Activated CD4-positive, alpha-beta T cell treated with anti-CD3 and anti-CD28 coated beads, Interleukin-2, amount 10 ng/mL, durations not matched to agents 7 days and 5 days (primary cell): ENCODE results near the gene MYO16. TPM values are rescaled to one million over a fixed set of nuclear protein-coding genes. Genes with fewer than 3 reads are reported as not detected.

ENCODE experiments used
- CTCF ChIA-PET: fragments of 350-600 bp; sonication (Branson Sonifier 250); formaldehyde crosslinking; loops from one replicate; lab custom pipeline; 2021; ENCODE audit warnings: antibody characterized with exemption; lab: Charles Lee
- POLR2A ChIA-PET: fragments of 350-600 bp; sonication (Branson Sonifier 250); formaldehyde crosslinking; loops from one replicate; lab custom pipeline; 2021; ENCODE audit warnings: antibody characterized with exemption; lab: Charles Lee
- DNase-seq: peaks from one replicate; pipeline ENCODE4 v3.0.0-alpha.2; 2020
- H3K27ac Mint-ChIP-seq: one replicate; pipeline ENCODE4 v1.8.0; 2021; ENCODE audit warnings: mild to moderate bottlenecking, moderate library complexity, mixed read lengths
- H3K27me3 Mint-ChIP-seq: one replicate; pipeline ENCODE4 v1.8.0; 2021; ENCODE audit warnings: mixed read lengths
- H3K36me3 Mint-ChIP-seq: one replicate; pipeline ENCODE4 v1.8.0; 2021; ENCODE audit warnings: low read depth, mixed read lengths
- H3K4me1 Mint-ChIP-seq: one replicate; pipeline ENCODE4 v1.8.0; 2021; ENCODE audit warnings: mixed read lengths
- H3K4me3 Mint-ChIP-seq: one replicate; pipeline ENCODE4 v1.8.0; 2021; ENCODE audit warnings: mild to moderate bottlenecking, moderate library complexity, mixed read lengths
- H3K9me3 Mint-ChIP-seq: one replicate; pipeline ENCODE4 v1.8.0; 2021; ENCODE audit warnings: mixed read lengths
- total RNA-seq, 2 experiments: library from RNA; stranded (reverse); gene quantifications; one replicate each; pipeline ENCODE4 v1.2.3, GENCODE V29; 2021

The MYO16 gene
- total RNA-seq, 2 experiments from 2014 or later = not detected

- Mint-ChIP-seq H3K27ac (no peak overlapping the region), H3K4me1 (no peaks in the 10 kb centered on the region), H3K4me3 (no peak overlapping the region), H3K9me3 (no peaks in the 10 kb centered on the region), H3K27me3 (no peaks in the 10 kb centered on the region), H3K36me3 (no peaks in the 10 kb centered on the region)
- CTCF ChIA-PET = no interaction called here
- POLR2A ChIA-PET = no interaction called here
- no peak for DNase-seq
These were observed 82.0 kb downstream of the MYO16 start for GRCh38 chr13:108711386-108711785.

GRCh38 chr13:108725471-108725870, 96.1 kb downstream of the MYO16 start:
- no peak overlapping the region for H3K27ac Mint-ChIP-seq
- CTCF ChIA-PET = no interaction called here

GRCh38 chr13:108728370-108728769, 99.0 kb downstream of the MYO16 start:
- no peak overlapping the region for H3K4me3 Mint-ChIP-seq
- CTCF ChIA-PET = no interaction called here

More at GRCh38 chr13:108725471-108725870, 96.1 kb downstream of the MYO16 start:
- no peaks in the 10 kb centered on the region for H3K27me3 Mint-ChIP-seq
- no peaks in the 10 kb centered on the region for H3K36me3 Mint-ChIP-seq
- no peak overlapping the region for H3K4me3 Mint-ChIP-seq
- H3K4me1 Mint-ChIP-seq = no peaks in the 10 kb centered on the region
- DNase-seq = no peak
- POLR2A ChIA-PET = no interaction called here
- no peaks in the 10 kb centered on the region for H3K9me3 Mint-ChIP-seq

GRCh38 chr13:108733022-108733560, 103.7 kb downstream of the MYO16 start:
- CTCF ChIA-PET = no interaction called here
- POLR2A ChIA-PET = no interaction called here

More at GRCh38 chr13:108728370-108728769, 99.0 kb downstream of the MYO16 start:
- Mint-ChIP-seq H3K9me3 (no peaks in the 10 kb centered on the region), H3K4me1 (no peaks in the 10 kb centered on the region), H3K36me3 (no peaks in the 10 kb centered on the region), H3K27me3 (no peaks in the 10 kb centered on the region), H3K27ac (no peak overlapping the region)
- DNase-seq = no peak
- POLR2A ChIA-PET = no interaction called here

GRCh38 chr13:108734676-108735075, 105.3 kb downstream of the MYO16 start:
- H3K4me1 Mint-ChIP-seq = no peaks in the 10 kb centered on the region
- no peak overlapping the region for H3K27ac Mint-ChIP-seq
- H3K9me3 Mint-ChIP-seq = peaks cover 2% of the 10 kb centered on the region
- H3K27me3 Mint-ChIP-seq = no peaks in the 10 kb centered on the region
- CTCF ChIA-PET = no interaction called here
- POLR2A ChIA-PET = no interaction called here
- H3K36me3 Mint-ChIP-seq = no peaks in the 10 kb centered on the region
- DNase-seq = no peak
- no peak overlapping the region for H3K4me3 Mint-ChIP-seq

More at GRCh38 chr13:108733022-108733560, 103.7 kb downstream of the MYO16 start:
- H3K4me1 Mint-ChIP-seq = no peaks in the 10 kb centered on the region
- H3K27ac Mint-ChIP-seq = no peak overlapping the region
- peaks cover 2% of the 10 kb centered on the region for H3K9me3 Mint-ChIP-seq
- no peak overlapping the region for H3K4me3 Mint-ChIP-seq
- H3K27me3 Mint-ChIP-seq = no peaks in the 10 kb centered on the region
- DNase-seq = no peak
- H3K36me3 Mint-ChIP-seq = no peaks in the 10 kb centered on the region

GRCh38 chr13:108741930-108742329, 112.5 kb downstream of the MYO16 start:
- no peak overlapping the region for H3K4me3 Mint-ChIP-seq
- ChIA-PET CTCF (no interaction called here), POLR2A (no interaction called here)
- H3K27me3 Mint-ChIP-seq = no peaks in the 10 kb centered on the region
- no peak for DNase-seq
- no peaks in the 10 kb centered on the region for H3K9me3 Mint-ChIP-seq
- H3K4me1 Mint-ChIP-seq = no peaks in the 10 kb centered on the region
- H3K27ac Mint-ChIP-seq = no peak overlapping the region
- H3K36me3 Mint-ChIP-seq = no peaks in the 10 kb centered on the region

GRCh38 chr13:108742701-108743451, 113.5 kb downstream of the MYO16 start:
- POLR2A ChIA-PET = no interaction called here

GRCh38 chr13:108743522-108743921, 114.1 kb downstream of the MYO16 start:
- ChIA-PET POLR2A (no interaction called here), CTCF (no interaction called here)
- no peak overlapping the region for H3K27ac Mint-ChIP-seq
- H3K9me3 Mint-ChIP-seq = no peaks in the 10 kb centered on the region
- H3K36me3 Mint-ChIP-seq = no peaks in the 10 kb centered on the region
- no peaks in the 10 kb centered on the region for H3K27me3 Mint-ChIP-seq
- no peak overlapping the region for H3K4me3 Mint-ChIP-seq
- DNase-seq = no peak
- no peaks in the 10 kb centered on the region for H3K4me1 Mint-ChIP-seq

More at GRCh38 chr13:108742701-108743451, 113.5 kb downstream of the MYO16 start:
- H3K27ac Mint-ChIP-seq = no peak overlapping the region
- no peaks in the 10 kb centered on the region for H3K4me1 Mint-ChIP-seq
- no peak for DNase-seq
- H3K9me3 Mint-ChIP-seq = no peaks in the 10 kb centered on the region
- no peak overlapping the region for H3K4me3 Mint-ChIP-seq
- CTCF ChIA-PET = no interaction called here
- no peaks in the 10 kb centered on the region for H3K27me3 Mint-ChIP-seq
- no peaks in the 10 kb centered on the region for H3K36me3 Mint-ChIP-seq

- CTCF ChIA-PET = no interaction called here
- no peak for DNase-seq
- H3K27me3 Mint-ChIP-seq = no peaks in the 10 kb centered on the region
- H3K36me3 Mint-ChIP-seq = no peaks in the 10 kb centered on the region
- H3K27ac Mint-ChIP-seq = no peak overlapping the region
- POLR2A ChIA-PET = no interaction called here
- H3K4me3 Mint-ChIP-seq = no peak overlapping the region
- no peaks in the 10 kb centered on the region for H3K4me1 Mint-ChIP-seq
- H3K9me3 Mint-ChIP-seq = no peaks in the 10 kb centered on the region
These were observed 118.4 kb downstream of the MYO16 start for GRCh38 chr13:108747843-108748242.

- no peak overlapping the region for H3K4me3 Mint-ChIP-seq
- no peaks in the 10 kb centered on the region for H3K9me3 Mint-ChIP-seq
- no peaks in the 10 kb centered on the region for H3K27me3 Mint-ChIP-seq
- no peaks in the 10 kb centered on the region for H3K36me3 Mint-ChIP-seq
- CTCF ChIA-PET = no interaction called here
- no peak for DNase-seq
- H3K27ac Mint-ChIP-seq = no peak overlapping the region
- POLR2A ChIA-PET = no interaction called here
- no peaks in the 10 kb centered on the region for H3K4me1 Mint-ChIP-seq
These were observed 122.9 kb downstream of the MYO16 start for GRCh38 chr13:108752276-108752675.

GRCh38 chr13:108755083-108755482, 125.7 kb downstream of the MYO16 start:
- H3K4me1 Mint-ChIP-seq = no peaks in the 10 kb centered on the region
- ChIA-PET POLR2A (no interaction called here), CTCF (no interaction called here)
- H3K27me3 Mint-ChIP-seq = no peaks in the 10 kb centered on the region
- no peaks in the 10 kb centered on the region for H3K9me3 Mint-ChIP-seq
- no peak overlapping the region for H3K4me3 Mint-ChIP-seq
- no peak for DNase-seq
- no peaks in the 10 kb centered on the region for H3K36me3 Mint-ChIP-seq
- no peak overlapping the region for H3K27ac Mint-ChIP-seq

- Mint-ChIP-seq H3K27ac (no peak overlapping the region), H3K4me1 (no peaks in the 10 kb centered on the region), H3K36me3 (no peaks in the 10 kb centered on the region), H3K27me3 (no peaks in the 10 kb centered on the region), H3K4me3 (no peak overlapping the region), H3K9me3 (no peaks in the 10 kb centered on the region)
- no peak for DNase-seq
- CTCF ChIA-PET = no interaction called here
- POLR2A ChIA-PET = no interaction called here
These were observed 130.7 kb downstream of the MYO16 start for GRCh38 chr13:108760129-108760528.

- ChIA-PET POLR2A (no interaction called here), CTCF (no interaction called here)
- H3K36me3 Mint-ChIP-seq = no peaks in the 10 kb centered on the region
- DNase-seq = no peak
- H3K4me1 Mint-ChIP-seq = no peaks in the 10 kb centered on the region
- no peaks in the 10 kb centered on the region for H3K9me3 Mint-ChIP-seq
- no peak overlapping the region for H3K4me3 Mint-ChIP-seq
- H3K27me3 Mint-ChIP-seq = no peaks in the 10 kb centered on the region
- no peak overlapping the region for H3K27ac Mint-ChIP-seq
These were observed 131.1 kb downstream of the MYO16 start for GRCh38 chr13:108760541-108760940.

GRCh38 chr13:108768035-108768434, 138.6 kb downstream of the MYO16 start:
- Mint-ChIP-seq H3K27me3 (no peaks in the 10 kb centered on the region), H3K4me1 (no peaks in the 10 kb centered on the region), H3K4me3 (no peak overlapping the region), H3K36me3 (no peaks in the 10 kb centered on the region), H3K27ac (no peak overlapping the region), H3K9me3 (no peaks in the 10 kb centered on the region)
- CTCF ChIA-PET = no interaction called here
- no peak for DNase-seq
- POLR2A ChIA-PET = no interaction called here
